ENCODE results near the gene PRMT1.

DNA sequence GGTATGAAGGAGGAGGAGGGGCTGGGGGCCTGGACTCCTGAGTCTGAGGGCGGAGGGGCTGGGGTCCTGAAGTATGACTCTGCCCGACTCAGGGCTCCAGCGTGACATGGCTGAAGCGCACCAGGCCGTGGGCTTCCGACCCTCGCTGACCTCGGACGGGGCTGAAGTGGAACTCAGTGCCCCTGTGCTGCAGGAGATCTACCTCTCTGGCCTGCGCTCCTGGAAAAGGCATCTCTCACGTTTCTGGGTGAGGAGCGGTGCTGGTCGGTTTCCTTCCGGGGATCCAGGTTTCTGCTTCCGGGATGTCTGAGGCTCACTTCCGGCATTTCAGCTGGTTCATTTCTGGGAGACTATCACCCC is 15.1 kb downstream of the PRMT1 start:
- TF ChIP-seq, protein P1, sequence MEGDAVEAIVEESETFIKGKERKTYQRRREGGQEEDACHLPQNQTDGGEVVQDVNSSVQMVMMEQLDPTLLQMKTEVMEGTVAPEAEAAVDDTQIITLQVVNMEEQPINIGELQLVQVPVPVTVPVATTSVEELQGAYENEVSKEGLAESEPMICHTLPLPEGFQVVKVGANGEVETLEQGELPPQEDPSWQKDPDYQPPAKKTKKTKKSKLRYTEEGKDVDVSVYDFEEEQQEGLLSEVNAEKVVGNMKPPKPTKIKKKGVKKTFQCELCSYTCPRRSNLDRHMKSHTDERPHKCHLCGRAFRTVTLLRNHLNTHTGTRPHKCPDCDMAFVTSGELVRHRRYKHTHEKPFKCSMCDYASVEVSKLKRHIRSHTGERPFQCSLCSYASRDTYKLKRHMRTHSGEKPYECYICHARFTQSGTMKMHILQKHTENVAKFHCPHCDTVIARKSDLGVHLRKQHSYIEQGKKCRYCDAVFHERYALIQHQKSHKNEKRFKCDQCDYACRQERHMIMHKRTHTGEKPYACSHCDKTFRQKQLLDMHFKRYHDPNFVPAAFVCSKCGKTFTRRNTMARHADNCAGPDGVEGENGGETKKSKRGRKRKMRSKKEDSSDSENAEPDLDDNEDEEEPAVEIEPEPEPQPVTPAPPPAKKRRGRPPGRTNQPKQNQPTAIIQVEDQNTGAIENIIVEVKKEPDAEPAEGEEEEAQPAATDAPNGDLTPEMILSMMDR (IDR thresholded peaks at IDR 0.05): no peak
- TF ChIP-seq POLR2A (IDR thresholded peaks at IDR 0.05): no peak
